GM18519 (cell line): Measurements from ENCODE around the gene STAC.

Source experiments
- ATAC-seq: cut with Tn5 transposase; IDR thresholded peaks from one replicate; pipeline ENCODE4 v1.9.1; 2021; ENCODE audit warnings: mild to moderate bottlenecking, moderate library complexity; ENCODE audit not compliant: unreplicated experiment, low FRiP score

The STAC gene

GRCh38 chr3:36511791-36512486, 131.6 kb downstream of the STAC start:
- no peak for ATAC-seq

GRCh38 chr3:36512555-36512954, 132.3 kb downstream of the STAC start:
- ATAC-seq, result no peak

GRCh38 chr3:36514171-36514570, 133.9 kb downstream of the STAC start:
- no peak for ATAC-seq

DNA sequence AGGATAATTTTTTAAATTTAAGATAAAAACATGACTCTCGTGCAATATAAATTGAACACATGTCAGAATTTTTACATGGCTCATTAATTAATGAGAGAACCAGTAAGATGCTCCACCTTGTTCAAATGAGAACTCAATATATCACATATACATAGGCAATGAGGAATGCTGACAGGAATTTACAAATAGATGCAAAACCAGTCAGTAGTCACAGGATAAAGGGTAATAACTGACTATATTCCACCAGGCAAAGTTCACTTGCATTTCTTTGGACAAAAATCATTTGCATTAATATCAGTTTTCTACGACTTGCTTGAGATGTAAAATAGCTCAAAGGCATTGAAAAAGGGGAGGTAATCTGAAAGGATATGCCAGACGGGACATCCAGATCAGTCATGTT, 139.4 kb downstream of the STAC start:
- ATAC-seq, result no peak

GRCh38 chr3:36520241-36521006, 140.1 kb downstream of the STAC start:
- no peak for ATAC-seq

- no peak for ATAC-seq
Measured at GRCh38 chr3:36521007-36521379, 140.7 kb downstream of the STAC start.

DNA sequence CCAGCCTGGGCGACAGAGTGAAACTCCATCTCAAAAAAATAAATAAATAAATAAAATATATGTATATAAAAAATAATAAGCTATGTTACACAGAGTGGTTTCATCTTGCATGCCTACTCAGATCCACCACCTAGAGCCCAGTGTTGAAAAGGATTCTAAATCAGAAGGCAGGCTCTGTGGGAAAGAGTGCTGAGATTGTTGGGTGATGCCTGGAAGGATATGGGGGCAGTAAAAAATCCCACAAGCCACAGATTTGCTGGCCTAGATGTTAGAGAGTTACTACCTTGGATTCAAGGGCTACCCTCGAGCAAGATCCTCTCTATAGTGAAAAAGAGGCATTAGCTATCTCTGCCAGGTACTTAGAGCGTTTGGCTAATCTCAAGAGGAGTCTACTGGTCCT, 144.3 kb downstream of the STAC start:
- ATAC-seq, result no peak

DNA sequence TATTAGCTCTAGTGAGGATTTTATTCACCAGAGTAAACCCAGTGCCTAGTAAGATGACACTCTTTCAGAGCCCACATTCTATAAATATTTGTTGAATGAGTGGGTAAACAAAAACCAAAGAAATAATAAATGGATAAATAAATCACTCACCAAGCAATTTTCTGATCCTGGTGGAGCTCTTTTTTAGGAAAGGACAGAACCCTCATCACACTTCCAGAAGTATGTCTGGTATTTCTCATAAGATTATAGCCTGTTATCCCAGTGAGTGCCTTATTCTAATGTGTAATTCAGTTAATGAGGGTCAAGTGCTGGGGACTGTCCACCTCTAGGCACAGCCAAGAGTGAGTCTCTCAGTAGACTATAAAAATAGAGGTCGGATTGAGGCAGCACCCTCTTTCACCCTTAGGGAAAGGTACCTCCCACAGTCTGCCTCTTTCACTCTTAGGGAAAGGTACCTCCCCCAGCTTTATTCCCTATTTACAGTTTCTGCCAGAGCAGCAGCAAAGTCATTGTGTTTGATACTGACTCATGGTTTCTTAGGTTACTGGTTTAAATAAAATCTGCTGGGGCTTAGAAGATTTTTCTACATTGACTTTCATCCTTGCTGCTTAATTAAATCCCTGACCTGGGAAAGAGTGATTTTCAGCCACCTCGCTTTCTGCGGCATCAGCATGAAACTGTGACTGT, 145.0 kb downstream of the STAC start:
- ATAC-seq, result no peak

- no peak for ATAC-seq
Measured at GRCh38 chr3:36538136-36538749, 157.9 kb downstream of the STAC start.

DNA sequence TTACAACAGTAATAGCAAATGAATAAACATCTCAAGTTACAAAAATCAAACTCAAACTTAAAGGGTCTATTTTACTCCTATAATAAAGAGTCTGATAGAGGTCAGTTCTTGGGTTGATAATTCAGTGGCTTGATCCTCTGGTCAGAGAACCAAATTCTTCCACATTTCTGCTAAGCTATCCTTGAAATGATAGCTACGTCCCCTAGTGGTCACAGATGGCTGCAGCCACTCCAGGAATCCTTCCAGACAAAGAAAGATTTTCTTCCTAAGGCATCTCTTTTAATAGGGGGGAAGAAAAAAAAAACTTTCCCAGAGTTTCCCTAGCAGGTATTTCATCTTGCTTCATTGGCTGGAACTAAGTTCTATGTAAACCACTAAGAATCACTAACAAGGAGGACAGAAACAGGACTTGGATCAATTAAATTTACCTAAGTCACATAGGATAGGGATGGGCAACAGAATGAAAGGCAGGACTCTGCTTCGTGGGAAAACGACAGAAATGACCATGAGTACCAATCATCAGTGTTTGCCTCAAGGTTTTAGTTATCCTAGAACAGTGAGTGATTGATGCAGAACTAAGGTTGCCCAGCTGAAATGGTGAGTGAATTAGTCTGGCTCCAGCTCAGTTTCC, 160.7 kb downstream of the STAC start:
- peak; percentile 48 for ATAC-seq

DNA sequence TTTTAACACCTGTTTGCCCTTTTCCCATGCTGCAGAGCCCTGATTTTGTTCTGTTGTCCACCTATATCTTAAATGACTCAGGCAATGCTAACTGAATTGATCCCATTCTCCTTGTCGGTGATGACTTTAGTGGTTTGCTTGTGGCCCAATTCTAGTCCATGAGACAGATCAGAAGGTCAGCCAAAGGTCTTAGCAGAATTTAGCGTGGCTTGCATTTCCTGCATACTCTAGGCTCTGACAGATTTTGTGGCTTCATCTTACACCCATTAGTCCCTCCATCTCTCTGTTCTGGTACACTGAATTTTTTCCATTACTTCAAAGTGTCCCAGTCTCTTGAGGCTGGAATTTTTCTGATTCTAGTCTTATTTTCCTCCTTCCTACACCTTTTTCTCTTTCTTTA, 161.9 kb downstream of the STAC start:
- ATAC-seq, result no peak

GRCh38 chr3:36543276-36543997, 163.1 kb downstream of the STAC start:
- no peak for ATAC-seq

GRCh38 chr3:36546226-36546625, 165.9 kb downstream of the STAC start:
- ATAC-seq, result no peak

DNA sequence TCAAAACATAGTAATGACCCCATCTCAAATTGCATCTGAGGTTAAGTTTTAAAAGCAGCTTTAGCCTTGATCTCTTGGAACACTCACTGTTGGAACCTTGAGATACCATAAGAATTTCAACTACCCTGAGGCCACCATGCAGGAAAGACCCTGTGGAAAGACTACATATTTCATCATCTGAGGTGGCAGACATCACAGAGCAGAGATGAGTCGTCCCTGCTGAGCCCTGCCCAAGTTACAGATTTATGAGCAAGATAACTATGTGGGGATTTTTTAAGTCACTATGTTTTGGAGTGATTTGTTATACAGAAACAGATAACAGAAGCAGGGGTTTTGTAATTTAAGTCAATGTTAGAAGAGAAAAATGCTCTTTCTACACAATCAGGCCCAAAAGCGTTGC, 168.4 kb downstream of the STAC start:
- no peak for ATAC-seq

- ATAC-seq, result peak; percentile 97
Measured at GRCh38 chr3:36557021-36557707, 176.9 kb downstream of the STAC start.

DNA sequence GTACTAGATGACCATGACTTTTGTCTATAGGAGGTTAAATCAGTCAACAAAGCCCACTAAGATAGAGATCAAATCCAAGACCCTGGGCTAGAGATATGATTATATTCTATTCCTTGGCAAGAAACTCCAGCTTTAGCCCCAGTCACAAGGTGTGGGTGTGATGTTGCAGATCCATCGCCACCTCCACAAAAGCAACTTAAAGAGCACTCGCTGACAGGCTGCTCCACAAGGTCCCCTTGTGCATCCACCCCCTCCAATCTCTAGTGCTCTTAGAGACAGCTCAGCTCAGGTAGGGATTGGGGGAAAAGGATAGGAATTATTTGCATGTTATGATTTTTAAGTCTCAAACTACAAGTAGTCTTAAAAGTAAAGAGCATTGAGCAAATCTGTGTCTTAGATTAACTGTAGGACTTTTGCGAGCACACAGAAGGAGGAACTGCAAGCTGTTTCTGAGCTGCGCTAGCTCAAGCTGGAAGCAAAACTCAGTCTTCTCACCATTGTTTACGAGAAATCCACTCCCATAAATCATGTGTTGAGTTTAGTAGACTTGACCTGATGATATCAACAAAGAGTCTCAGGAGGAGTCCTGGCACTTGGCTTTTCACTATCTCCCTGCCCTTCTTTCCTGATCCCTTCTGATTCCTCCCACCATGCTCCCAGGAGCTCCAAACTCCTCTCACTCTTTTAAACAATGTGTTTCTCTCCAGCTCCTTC, 177.6 kb downstream of the STAC start:
- ATAC-seq, result peak; percentile 18

DNA sequence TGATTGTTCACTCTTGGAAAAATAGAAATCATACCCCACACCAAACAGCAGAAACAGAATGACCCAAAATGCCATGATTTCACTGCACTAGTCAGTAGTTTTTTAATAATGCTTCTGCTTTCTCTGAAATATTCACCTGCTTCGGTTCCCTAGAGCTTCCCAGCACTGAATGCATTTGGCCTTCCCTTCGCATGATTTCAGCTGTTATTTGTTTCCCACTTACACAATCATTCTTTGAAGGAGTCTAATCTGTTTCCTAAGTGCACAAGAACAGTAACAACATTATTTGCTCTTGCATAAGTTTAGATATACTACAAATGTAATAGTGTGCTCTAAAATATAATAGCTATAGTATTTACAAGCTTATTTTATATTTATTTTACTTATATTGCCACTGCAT, 178.7 kb downstream of the STAC start:
- no peak for ATAC-seq

DNA sequence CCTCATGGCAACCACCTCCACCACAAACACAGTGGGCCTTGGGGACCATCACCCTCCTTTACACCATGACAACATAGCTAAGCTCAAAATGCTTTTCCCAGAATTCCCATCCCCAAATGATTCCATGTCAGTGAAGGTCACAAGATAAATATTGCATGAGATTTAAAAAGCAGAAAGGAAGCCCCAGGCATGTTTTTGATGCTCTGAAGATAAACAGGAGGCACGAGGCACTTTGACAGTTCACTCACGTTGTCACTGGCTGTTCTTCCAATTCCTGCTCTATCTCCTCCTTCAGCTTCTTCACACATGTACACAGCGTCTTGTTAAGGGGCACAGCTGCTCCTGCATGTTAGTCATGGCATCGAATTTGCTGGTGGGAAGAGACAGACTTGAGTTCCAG, 180.4 kb downstream of the STAC start:
- ATAC-seq, result no peak

DNA sequence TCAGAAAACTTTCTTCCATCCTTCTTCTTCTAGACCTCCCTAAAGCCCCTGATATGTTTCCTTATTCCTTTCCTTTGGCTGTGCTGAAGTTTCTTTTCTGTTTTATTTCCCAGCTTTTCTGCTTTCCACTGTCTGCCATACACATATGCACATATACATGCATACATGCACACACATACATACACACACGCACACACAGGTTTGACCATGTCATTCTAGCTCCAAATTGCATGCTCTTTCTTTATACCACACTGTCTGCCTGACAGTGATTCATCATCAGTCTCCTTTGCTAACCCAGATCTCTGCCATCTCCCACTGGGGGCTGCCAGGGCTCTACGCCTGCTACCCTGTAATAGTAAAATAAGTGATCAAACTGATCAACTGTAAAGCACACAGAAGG, 181.3 kb downstream of the STAC start:
- no peak for ATAC-seq
